H9 (cell line): ENCODE measurements around the gene OR7A10. TPM values are rescaled to one million over a fixed set of nuclear protein-coding genes. Genes with fewer than 3 reads are reported as not detected.

Experiments
- DNase-seq: peaks from one replicate; pipeline ENCODE4 v3.0.0-alpha.2; 2017
- H2AFZ ChIP-seq: one replicate; pipeline ENCODE4 v1.6.1; 2013; ENCODE audit warnings: mild to moderate bottlenecking, low read length, control low read depth, moderate library complexity
- H2AK5ac ChIP-seq: 2 replicates; pipeline ENCODE4 v1.6.1; 2013; ENCODE audit warnings: low read length, control low read depth, mixed read lengths; ENCODE audit not compliant: insufficient read length
- H2BK120ac ChIP-seq: one replicate; pipeline ENCODE4 v1.6.1; 2013; ENCODE audit warnings: low read depth, mild to moderate bottlenecking, low read length, control low read depth, inconsistent platforms; ENCODE audit not compliant: poor library complexity, severe bottlenecking
- H2BK12ac ChIP-seq: 2 replicates; pipeline ENCODE4 v1.6.1; 2013; ENCODE audit warnings: low read length, control low read depth, mixed read lengths, low read depth; ENCODE audit not compliant: insufficient read length
- H2BK15ac ChIP-seq: 2 replicates; pipeline ENCODE4 v1.6.1; 2013; ENCODE audit warnings: low read depth, low read length, control low read depth
- H2BK20ac ChIP-seq: one replicate; pipeline ENCODE4 v1.6.1; 2013; ENCODE audit warnings: low read depth, mild to moderate bottlenecking, low read length, control low read depth, inconsistent platforms; ENCODE audit not compliant: poor library complexity, severe bottlenecking
- H2BK5ac ChIP-seq: 2 replicates; pipeline ENCODE4 v1.6.1; 2013; ENCODE audit warnings: low read length, control low read depth, mixed read lengths; ENCODE audit not compliant: insufficient read length
- H3K14ac ChIP-seq: 2 replicates; pipeline ENCODE4 v1.6.1; 2013; ENCODE audit warnings: low read length, control low read depth; ENCODE audit not compliant: insufficient read depth
- H3K18ac ChIP-seq: 2 replicates; pipeline ENCODE4 v1.6.1; 2013; ENCODE audit warnings: low read depth, mild to moderate bottlenecking, mixed read lengths, low read length, control low read depth; ENCODE audit not compliant: insufficient read length
- H3K23ac ChIP-seq: 2 replicates; pipeline ENCODE4 v1.6.1; 2013; ENCODE audit warnings: low read length, control low read depth, mixed read lengths, low read depth; ENCODE audit not compliant: insufficient read length
- H3K23me2 ChIP-seq: 2 replicates; pipeline ENCODE4 v1.6.1; 2013; ENCODE audit warnings: low read depth, mild to moderate bottlenecking, mixed read lengths, low read length, control low read depth; ENCODE audit not compliant: insufficient read length, poor library complexity, severe bottlenecking
- H3K27ac ChIP-seq: 2 replicates; pipeline ENCODE4 v1.5.1; 2013; ENCODE audit warnings: low read length, control low read depth, mixed read lengths, low read depth; ENCODE audit not compliant: insufficient read length
- H3K27me3 ChIP-seq: 2 replicates; pipeline ENCODE4 v1.6.1; 2013; ENCODE audit warnings: low read length, control low read depth, inconsistent platforms; ENCODE audit not compliant: insufficient read depth
- H3K4ac ChIP-seq: 2 replicates; pipeline ENCODE4 v1.6.1; 2013; ENCODE audit warnings: low read depth, mild to moderate bottlenecking, control low read depth, inconsistent platforms, low read length, moderate library complexity
- H3K4me1 ChIP-seq: 2 replicates; pipeline ENCODE4 v1.6.1; 2013; ENCODE audit warnings: low read length, control low read depth, inconsistent platforms; ENCODE audit not compliant: insufficient read depth
- H3K4me2 ChIP-seq: 2 replicates; pipeline ENCODE4 v1.6.1; 2013; ENCODE audit warnings: low read length, control low read depth, mixed read lengths; ENCODE audit not compliant: insufficient read length, insufficient read depth
- H3K56ac ChIP-seq: 2 replicates; pipeline ENCODE4 v1.6.1; 2013; ENCODE audit warnings: low read depth, mild to moderate bottlenecking, mixed read lengths, low read length, control low read depth; ENCODE audit not compliant: insufficient read length
- H3K79me1 ChIP-seq: 2 replicates; pipeline ENCODE4 v1.6.1; 2013; ENCODE audit warnings: low read depth, mild to moderate bottlenecking, moderate library complexity, low read length, control low read depth, inconsistent platforms; ENCODE audit not compliant: insufficient read depth, poor library complexity, severe bottlenecking
- H3K79me2 ChIP-seq: 2 replicates; pipeline ENCODE4 v1.6.1; 2013; ENCODE audit warnings: low read length, control low read depth, inconsistent platforms; ENCODE audit not compliant: insufficient read depth
- H3K9ac ChIP-seq: 2 replicates; pipeline ENCODE4 v1.6.1; 2013; ENCODE audit warnings: low read length, control low read depth, mixed read lengths; ENCODE audit not compliant: insufficient read length; ENCODE audit errors: extremely low read depth
- H3K9me3 ChIP-seq: one replicate; pipeline ENCODE4 v1.6.1; 2013; ENCODE audit warnings: low read depth, low read length, inconsistent platforms; ENCODE audit not compliant: control insufficient read depth
- H3T11ph ChIP-seq: one replicate; pipeline ENCODE4 v1.6.1; 2013; ENCODE audit warnings: mild to moderate bottlenecking, low read length, control low read depth, inconsistent platforms
- H4K20me1 ChIP-seq: one replicate; pipeline ENCODE4 v1.6.1; 2013; ENCODE audit not compliant: control insufficient read depth, insufficient read length, insufficient read depth
- H4K5ac ChIP-seq: 2 replicates; pipeline ENCODE4 v1.6.1; 2013; ENCODE audit warnings: low read depth, mild to moderate bottlenecking, mixed read lengths, low read length, control low read depth; ENCODE audit not compliant: insufficient read length
- H4K8ac ChIP-seq: replicated peaks from 2 replicates; pipeline ENCODE4 v1.6.1; 2013; ENCODE audit warnings: low read length, control low read depth, mixed read lengths, low read depth; ENCODE audit not compliant: insufficient read length
- H4K91ac ChIP-seq: 2 replicates; pipeline ENCODE4 v1.6.1; 2013; ENCODE audit warnings: low read depth, mild to moderate bottlenecking, moderate library complexity, mixed read lengths, low read length, control low read depth; ENCODE audit not compliant: insufficient read length
- H3K27ac Mint-ChIP-seq, 3 experiments: 2 replicates in 2 of 3; 3 replicates in 1 of 3; pipeline ENCODE4 v1.8.0; 2020 to 2021; ENCODE audit warnings: mixed read lengths in 3 of 3, mild to moderate bottlenecking in 1 of 3, moderate library complexity in 1 of 3
- H3K27me3 Mint-ChIP-seq: 2 replicates; pipeline ENCODE4 v1.8.0; 2021; ENCODE audit warnings: low read depth, mild to moderate bottlenecking, moderate library complexity, mixed read lengths
- H3K36me3 Mint-ChIP-seq, 3 experiments: 2 replicates in 2 of 3; 3 replicates in 1 of 3; pipeline ENCODE4 v1.8.0; 2020 to 2021; ENCODE audit warnings: low read depth in 3 of 3, mixed read lengths in 3 of 3; ENCODE audit not compliant: insufficient read depth in 1 of 3
- H3K4me1 Mint-ChIP-seq, 2 experiments: 2 replicates each; pipeline ENCODE4 v1.8.0; 2020; ENCODE audit warnings: mixed read lengths in 2 of 2
- H3K4me3 Mint-ChIP-seq, 2 experiments: 2 replicates in 1 of 2; 3 replicates in 1 of 2; pipeline ENCODE4 v1.8.0; 2020 to 2021; ENCODE audit warnings: mild to moderate bottlenecking in 2 of 2, mixed read lengths in 2 of 2, moderate library complexity in 1 of 2
- H3K9me3 Mint-ChIP-seq, 2 experiments: 2 replicates in 1 of 2; 3 replicates in 1 of 2; pipeline ENCODE4 v1.8.0; 2020; ENCODE audit warnings: mild to moderate bottlenecking in 2 of 2, mixed read lengths in 2 of 2, moderate library complexity in 1 of 2
- WGBS: extraction: QIAGEN DNeasy Blood & Tissue Kit; methylation state at CpG from one replicate; pipeline ENCODE4 v1.1.7; 2013; ENCODE audit warnings: missing lambda C conversion rate, low lambda C conversion rate, mixed read lengths; ENCODE audit not compliant: insufficient read length; ENCODE audit errors: extremely low coverage; 5-methylcytosine and 5-hydroxymethylcytosine counted together
- total RNA-seq: library from RNA; stranded (reverse); gene quantifications from 2 replicates; pipeline ENCODE4 v1.2.1, GENCODE V29; 2021
- TF ChIP-seq, protein P1 (sequence below): fragments of 200-600 bp; sonication (generic); conservative IDR thresholded peaks from 3 replicates; pipeline ENCODE4 v1.8.0; 2021; ENCODE audit warnings: antibody characterized with exemption, mild to moderate bottlenecking

The OR7A10 gene
- total RNA-seq, 1 experiment from 2014 or later = not detected

GRCh38 chr19:14868497-14868896, 19.8 kb upstream of the OR7A10 start:
- Histone ChIP-seq H4K8ac (no peak overlapping the region), H2BK12ac (no peak overlapping the region), H3K27ac (no peak overlapping the region), H2BK5ac (no peak overlapping the region), H3K23me2 (no peaks in the 10 kb centered on the region), H3K4me1 (no peaks in the 10 kb centered on the region), H3K23ac (no peak overlapping the region), H2BK20ac (no peak overlapping the region), H3K18ac (no peak overlapping the region), H4K20me1 (no peaks in the 10 kb centered on the region), H3K56ac (no peak overlapping the region), H3T11ph (no peak overlapping the region), H3K9ac (no peak overlapping the region), H2BK15ac (no peak overlapping the region), H4K5ac (no peak overlapping the region), H2AK5ac (no peak overlapping the region), H2BK120ac (no peak overlapping the region), H3K4me2 (no peak overlapping the region), H3K79me1 (no peaks in the 10 kb centered on the region), H3K9me3 (peaks cover 16% of the 10 kb centered on the region), H4K91ac (no peak overlapping the region), H3K14ac (no peak overlapping the region), H3K79me2 (no peaks in the 10 kb centered on the region), H3K27me3 (no peaks in the 10 kb centered on the region), H3K4ac (no peak overlapping the region), H2AFZ (no peak overlapping the region)
- WGBS = no CpG with 5 or more reads among the region's 5 CpGs
- Mint-ChIP-seq H3K27ac (no peak overlapping the region), H3K27me3 (peaks cover 4% of the 10 kb centered on the region; the same call in 1 of the 2 replicates), H3K4me3 (no peak overlapping the region), H3K4me1 (no peaks in the 10 kb centered on the region), H3K36me3 (peaks cover 0 to 28% (median 4%) of the 10 kb centered on the region in 3 experiments; a peak in 3 of 7 replicates), H3K9me3 (peaks cover 56 to 84% of the 10 kb centered on the region in 2 experiments)
- no peak for DNase-seq
- TF ChIP-seq, protein P1, sequence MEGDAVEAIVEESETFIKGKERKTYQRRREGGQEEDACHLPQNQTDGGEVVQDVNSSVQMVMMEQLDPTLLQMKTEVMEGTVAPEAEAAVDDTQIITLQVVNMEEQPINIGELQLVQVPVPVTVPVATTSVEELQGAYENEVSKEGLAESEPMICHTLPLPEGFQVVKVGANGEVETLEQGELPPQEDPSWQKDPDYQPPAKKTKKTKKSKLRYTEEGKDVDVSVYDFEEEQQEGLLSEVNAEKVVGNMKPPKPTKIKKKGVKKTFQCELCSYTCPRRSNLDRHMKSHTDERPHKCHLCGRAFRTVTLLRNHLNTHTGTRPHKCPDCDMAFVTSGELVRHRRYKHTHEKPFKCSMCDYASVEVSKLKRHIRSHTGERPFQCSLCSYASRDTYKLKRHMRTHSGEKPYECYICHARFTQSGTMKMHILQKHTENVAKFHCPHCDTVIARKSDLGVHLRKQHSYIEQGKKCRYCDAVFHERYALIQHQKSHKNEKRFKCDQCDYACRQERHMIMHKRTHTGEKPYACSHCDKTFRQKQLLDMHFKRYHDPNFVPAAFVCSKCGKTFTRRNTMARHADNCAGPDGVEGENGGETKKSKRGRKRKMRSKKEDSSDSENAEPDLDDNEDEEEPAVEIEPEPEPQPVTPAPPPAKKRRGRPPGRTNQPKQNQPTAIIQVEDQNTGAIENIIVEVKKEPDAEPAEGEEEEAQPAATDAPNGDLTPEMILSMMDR = no peak
